Epithelial cell of proximal tubule (primary cell): ENCODE data around the gene KCNJ14. TPM values are rescaled to one million over a fixed set of nuclear protein-coding genes. Genes with fewer than 3 reads are reported as not detected.
"Not testable (repeated sequence)": the region's sequence is repeated elsewhere in the genome, so short reads cannot be mapped to it uniquely, and the experiment has no call there.

Source experiments
- DNase-seq: peaks from one replicate; pipeline ENCODE4 v3.0.0-alpha.2; 2011; ENCODE audit warnings: low read depth
- H3K4me3 ChIP-seq: 2 replicates; pipeline ENCODE4 v1.5.1; 2011; ENCODE audit warnings: low read depth, mild to moderate bottlenecking, low read length
- total RNA-seq: library from RNA; depleted of rRNA; stranded (reverse); fragments of >200 nt; gene quantifications from 2 replicates; pipeline ENCODE4 v1.2.3, GENCODE V29; 2015
- TF ChIP-seq, protein P1 (sequence below): conservative IDR thresholded peaks from 2 replicates; pipeline ENCODE4 v1.5.1; 2012; ENCODE audit warnings: low read depth, mild to moderate bottlenecking, low read length

KCNJ14 gene
- total RNA-seq, 1 donor from 2014 or later = 0.06 TPM

DNA sequence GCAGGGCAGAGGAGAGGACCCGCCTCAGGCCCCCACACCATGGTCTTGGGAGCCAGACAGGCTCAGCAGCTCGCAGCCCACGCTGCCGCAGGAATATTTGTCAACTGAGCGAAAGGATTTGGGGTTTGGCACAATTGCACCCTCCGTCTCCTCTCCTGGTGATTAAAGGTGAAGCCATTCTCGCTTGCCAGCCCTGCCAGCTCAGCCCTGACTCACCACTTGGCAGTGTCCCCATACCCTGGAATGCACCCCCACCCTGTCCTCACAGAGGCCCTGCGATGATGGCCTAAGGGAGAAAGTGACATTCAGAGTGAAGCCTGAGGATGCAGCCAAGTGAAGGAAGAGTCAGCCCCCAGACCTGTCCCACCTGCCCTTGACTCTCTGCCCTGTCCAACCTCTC, 32.6 kb downstream of the KCNJ14 start:
- no peak for DNase-seq
- H3K4me3 ChIP-seq = no peak overlapping the region
- TF ChIP-seq, protein P1, sequence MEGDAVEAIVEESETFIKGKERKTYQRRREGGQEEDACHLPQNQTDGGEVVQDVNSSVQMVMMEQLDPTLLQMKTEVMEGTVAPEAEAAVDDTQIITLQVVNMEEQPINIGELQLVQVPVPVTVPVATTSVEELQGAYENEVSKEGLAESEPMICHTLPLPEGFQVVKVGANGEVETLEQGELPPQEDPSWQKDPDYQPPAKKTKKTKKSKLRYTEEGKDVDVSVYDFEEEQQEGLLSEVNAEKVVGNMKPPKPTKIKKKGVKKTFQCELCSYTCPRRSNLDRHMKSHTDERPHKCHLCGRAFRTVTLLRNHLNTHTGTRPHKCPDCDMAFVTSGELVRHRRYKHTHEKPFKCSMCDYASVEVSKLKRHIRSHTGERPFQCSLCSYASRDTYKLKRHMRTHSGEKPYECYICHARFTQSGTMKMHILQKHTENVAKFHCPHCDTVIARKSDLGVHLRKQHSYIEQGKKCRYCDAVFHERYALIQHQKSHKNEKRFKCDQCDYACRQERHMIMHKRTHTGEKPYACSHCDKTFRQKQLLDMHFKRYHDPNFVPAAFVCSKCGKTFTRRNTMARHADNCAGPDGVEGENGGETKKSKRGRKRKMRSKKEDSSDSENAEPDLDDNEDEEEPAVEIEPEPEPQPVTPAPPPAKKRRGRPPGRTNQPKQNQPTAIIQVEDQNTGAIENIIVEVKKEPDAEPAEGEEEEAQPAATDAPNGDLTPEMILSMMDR = no peak

DNA sequence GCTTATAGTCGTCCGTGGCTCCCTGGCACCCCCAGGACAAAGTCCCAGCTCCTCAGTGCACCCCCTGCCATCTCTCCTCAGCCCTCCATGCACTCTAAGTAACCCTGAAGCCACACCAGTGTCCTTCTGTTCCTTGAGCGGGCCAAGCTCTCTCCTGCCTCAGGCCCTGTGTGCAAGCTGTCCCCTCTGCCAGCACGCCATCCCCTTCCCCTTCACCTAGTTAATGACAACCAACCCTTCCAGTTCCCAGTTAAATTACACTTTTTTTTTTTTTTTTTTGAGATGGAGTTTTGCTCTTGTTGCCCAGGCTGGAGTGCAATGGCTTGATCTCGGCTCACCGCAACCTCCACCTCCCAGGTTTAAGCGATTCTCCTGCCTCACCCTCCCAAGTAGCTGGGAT, 33.1 kb downstream of the KCNJ14 start:
- not testable (repeated sequence) for H3K4me3 ChIP-seq

DNA sequence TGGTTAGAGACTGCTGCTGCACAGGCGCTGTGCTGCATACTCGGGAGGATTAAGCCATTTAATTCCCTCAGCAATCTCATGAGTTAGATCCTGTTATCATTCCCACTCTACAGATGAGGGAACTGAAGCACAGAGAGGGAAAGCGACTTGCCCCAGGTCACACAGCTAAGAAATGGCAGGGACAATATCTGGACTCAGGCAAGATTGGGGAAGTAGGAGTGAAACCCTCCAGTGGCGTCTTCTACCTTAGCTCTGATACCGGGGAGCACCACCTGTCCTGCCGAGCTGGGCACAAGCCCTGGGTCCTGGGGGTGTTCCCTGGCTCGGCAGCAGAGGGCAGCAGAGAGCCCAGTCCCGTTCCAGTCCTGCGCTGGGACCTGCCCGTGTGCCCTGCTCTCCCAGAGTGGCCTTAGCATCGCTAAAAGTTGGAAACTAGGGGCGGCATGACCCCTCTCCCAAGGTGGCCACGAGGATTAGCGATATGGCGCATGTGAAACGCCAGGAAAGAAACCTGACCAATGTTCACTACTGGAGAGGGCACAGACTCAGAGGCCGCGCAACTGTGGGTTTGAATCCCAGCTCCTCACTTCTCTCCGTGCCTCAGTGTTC, 34.3 kb downstream of the KCNJ14 start:
- TF ChIP-seq, protein P1 = peak; percentile 92
- no peak for DNase-seq
- no peak overlapping the region for H3K4me3 ChIP-seq

More for the DNA sequence above, 33.1 kb downstream of the KCNJ14 start:
- DNase-seq = not testable (repeated sequence)

DNA sequence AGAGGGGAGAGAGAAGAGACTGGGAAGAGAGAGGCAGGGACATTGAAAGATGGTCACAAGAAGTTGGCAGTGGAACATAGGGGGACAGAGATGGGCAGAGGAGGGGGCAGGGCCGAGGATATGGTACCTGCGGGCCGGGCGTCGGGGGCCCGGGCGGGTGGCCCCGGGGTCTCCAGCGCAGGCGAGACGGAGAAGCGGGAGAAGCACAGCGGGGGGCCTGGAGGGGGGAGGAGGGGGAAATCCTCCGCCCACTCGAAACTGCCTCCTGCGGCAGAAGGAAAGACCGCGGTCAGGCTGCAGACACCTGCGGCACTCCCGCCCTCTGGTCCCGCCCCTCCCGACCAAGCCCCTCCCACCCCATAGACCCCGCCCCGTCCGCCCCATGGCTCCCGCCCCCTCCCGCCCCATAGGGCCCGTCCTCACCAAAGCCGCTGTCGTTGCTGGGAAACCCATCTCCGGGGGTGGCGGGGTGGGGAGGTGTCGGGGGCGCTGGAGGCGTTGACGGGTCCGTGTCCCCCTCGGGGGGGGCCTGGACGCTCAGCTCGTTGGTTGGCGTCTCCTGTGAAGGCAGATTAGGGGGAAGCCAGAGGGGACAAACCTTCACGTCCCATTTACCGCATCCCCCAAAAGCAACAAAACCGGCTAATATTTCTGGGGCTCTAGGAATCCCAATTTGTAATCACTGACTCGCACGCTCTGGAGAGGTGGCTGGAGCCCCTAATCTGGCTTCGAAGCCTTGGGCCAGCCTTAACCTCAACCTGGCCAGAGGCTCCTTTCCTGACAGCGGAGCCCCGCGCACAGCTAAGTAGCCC, 35.8 kb downstream of the KCNJ14 start:
- no peak for DNase-seq
- peak overlapping the region; percentile 25 for H3K4me3 ChIP-seq
- TF ChIP-seq, protein P1 = no peak

DNA sequence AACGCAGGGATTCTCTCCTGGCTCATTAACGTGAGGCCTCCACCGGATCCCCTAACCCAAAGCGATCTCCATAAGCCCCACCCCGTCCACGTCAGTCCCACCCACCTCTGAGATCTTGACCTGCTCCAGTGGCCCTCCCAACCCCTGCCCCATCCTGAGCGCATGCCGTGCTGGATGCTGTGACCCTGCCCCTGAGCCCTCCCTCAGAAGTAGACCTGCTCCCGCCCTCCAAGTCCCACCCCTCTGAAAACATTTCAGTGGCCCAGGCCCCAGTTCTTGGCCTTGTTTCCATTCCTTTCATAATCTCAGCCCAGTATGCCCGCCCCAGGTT, 36.4 kb downstream of the KCNJ14 start:
- DNase-seq = no peak
- H3K4me3 ChIP-seq = no peak overlapping the region
- TF ChIP-seq, protein P1 = no peak

DNA sequence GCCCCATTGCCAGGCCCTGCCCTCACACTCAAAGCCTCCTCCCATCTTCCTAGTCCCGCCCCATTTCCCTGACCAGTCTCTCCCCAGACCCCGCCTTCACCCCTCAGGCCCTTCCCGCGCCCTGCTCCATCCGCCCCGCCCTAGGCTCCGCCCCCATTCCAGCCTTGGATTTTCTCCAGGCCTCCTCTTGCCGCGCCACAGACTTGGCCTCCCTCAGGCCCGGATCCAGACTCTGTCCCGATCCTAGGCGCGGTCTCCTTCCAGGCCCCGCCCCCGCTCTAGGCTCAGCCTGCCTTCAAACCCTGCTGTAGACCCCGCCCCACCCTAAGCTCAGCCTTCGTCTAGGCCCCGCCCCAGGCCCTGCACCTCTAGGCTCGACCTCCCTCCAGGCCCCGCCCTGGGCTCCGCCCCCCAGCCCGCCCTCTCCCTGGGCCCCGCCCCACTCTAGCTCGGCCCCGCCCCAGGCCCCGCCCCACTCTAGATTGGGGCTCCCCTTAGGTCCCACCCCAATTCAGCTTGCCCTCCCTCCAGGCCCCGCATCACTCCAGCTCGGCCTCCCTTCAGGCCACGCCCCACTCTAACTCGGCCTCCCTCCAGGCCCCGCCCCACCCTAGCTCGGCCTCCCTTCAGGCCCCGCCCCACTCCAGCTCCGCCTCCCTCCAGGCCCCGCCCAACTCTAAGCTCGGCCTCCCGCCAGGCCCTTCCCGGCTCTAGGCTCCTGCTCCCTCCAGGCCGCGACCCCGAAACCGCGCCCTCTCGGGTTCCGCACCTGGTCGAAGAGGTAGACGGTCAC, 37.7 kb downstream of the KCNJ14 start:
- DNase-seq = peak; percentile 76
- H3K4me3 ChIP-seq = peak overlapping the region; percentile 70
- TF ChIP-seq, protein P1 = no peak

DNA sequence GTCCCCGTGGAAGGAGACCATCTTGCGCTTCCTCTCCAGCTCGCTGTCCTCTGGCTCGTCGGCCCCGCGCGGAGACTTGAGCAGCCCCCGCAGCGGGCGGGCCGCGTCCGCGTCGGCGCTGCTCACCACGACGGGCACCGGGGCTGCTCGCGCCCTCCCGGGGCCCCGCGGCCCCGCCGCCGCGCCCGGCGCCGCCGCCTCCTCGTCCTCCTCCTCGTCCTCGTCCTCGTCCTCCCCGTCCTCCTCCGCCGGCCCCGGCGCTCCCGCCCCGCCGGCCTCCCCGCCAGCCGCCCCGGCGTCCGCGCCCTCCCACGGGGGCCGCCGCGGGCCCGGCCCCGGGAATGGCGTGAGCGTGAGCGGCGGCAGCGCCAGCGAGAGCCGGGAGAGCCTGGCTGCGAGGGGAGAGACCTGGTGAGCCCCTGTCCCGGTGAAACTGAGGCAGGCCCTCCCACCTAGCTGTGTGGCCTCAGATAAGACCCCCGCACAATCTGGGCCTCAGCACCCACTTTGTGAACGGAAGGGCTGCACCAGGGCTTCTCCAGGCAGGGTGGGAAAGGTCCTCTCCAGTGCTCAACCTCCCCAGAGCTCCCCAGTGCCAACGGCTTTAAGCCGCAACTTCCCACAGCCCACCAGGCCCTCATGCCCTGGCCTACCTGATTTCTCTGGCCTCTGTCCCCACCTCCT, 38.5 kb downstream of the KCNJ14 start:
- DNase-seq = no peak
- H3K4me3 ChIP-seq = peak overlapping the region; percentile 70
- TF ChIP-seq, protein P1 = no peak
